Gastroesophageal sphincter (tissue), 3 donors: Measurements from ENCODE around the gene TBX6.

Experiments used
- EP300 ChIP-seq: sonication (generic); formaldehyde crosslinking; IDR thresholded peaks from one replicate; pipeline ENCODE4 v1.6.1; 2017; ENCODE audit warnings: antibody characterized with exemption, mild to moderate bottlenecking
- POLR2A ChIP-seq, 2 donors: fragments of 450-650 bp; IDR thresholded peaks; one replicate each; pipeline ENCODE4 v1.6.1; 2017; ENCODE audit warnings: antibody characterized with exemption in 2 of 2, mild to moderate bottlenecking in 2 of 2, moderate library complexity in 1 of 2
- POLR2AphosphoS5 ChIP-seq: sonication (generic); formaldehyde crosslinking; IDR thresholded peaks from one replicate; pipeline ENCODE4 v1.6.1; 2017; ENCODE audit warnings: antibody characterized with exemption
- TF ChIP-seq, protein P1 (sequence below), 4 experiments: fragments of 200-600 bp in 2 of 4; fragments of 450-650 bp in 2 of 4; sonication (generic) in 1 of 4; IDR thresholded peaks; one replicate each; pipeline ENCODE4 v1.5.1; 2017 to 2019; ENCODE audit warnings: antibody characterized with exemption in 4 of 4, mild to moderate bottlenecking in 2 of 4, moderate library complexity in 2 of 4

GRCh38 chr16:30075503-30076275, 16.0 kb downstream of the TBX6 start, which contains the start of gene PPP4C:
- TF ChIP-seq EP300 (no peak), POLR2AphosphoS5 (peak; percentile 94), POLR2A (IDR thresholded peaks at IDR 0.05) (peak; percentile 62 to 74)
- TF ChIP-seq, protein P1, sequence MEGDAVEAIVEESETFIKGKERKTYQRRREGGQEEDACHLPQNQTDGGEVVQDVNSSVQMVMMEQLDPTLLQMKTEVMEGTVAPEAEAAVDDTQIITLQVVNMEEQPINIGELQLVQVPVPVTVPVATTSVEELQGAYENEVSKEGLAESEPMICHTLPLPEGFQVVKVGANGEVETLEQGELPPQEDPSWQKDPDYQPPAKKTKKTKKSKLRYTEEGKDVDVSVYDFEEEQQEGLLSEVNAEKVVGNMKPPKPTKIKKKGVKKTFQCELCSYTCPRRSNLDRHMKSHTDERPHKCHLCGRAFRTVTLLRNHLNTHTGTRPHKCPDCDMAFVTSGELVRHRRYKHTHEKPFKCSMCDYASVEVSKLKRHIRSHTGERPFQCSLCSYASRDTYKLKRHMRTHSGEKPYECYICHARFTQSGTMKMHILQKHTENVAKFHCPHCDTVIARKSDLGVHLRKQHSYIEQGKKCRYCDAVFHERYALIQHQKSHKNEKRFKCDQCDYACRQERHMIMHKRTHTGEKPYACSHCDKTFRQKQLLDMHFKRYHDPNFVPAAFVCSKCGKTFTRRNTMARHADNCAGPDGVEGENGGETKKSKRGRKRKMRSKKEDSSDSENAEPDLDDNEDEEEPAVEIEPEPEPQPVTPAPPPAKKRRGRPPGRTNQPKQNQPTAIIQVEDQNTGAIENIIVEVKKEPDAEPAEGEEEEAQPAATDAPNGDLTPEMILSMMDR (IDR thresholded peaks at IDR 0.05) = peak in 2 of 4 experiments; percentile 19 to 36
